IPS-NIHi7 (cell line): Measurements from ENCODE around the gene MPPED2.

Experiments used
- DNase-seq: peaks from one replicate; pipeline ENCODE4 v3.0.0; 2012; ENCODE audit warnings: mixed read lengths; ENCODE audit errors: extremely low spot score

MPPED2 gene, protein sequence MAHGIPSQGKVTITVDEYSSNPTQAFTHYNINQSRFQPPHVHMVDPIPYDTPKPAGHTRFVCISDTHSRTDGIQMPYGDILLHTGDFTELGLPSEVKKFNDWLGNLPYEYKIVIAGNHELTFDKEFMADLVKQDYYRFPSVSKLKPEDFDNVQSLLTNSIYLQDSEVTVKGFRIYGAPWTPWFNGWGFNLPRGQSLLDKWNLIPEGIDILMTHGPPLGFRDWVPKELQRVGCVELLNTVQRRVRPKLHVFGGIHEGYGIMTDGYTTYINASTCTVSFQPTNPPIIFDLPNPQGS

DNA sequence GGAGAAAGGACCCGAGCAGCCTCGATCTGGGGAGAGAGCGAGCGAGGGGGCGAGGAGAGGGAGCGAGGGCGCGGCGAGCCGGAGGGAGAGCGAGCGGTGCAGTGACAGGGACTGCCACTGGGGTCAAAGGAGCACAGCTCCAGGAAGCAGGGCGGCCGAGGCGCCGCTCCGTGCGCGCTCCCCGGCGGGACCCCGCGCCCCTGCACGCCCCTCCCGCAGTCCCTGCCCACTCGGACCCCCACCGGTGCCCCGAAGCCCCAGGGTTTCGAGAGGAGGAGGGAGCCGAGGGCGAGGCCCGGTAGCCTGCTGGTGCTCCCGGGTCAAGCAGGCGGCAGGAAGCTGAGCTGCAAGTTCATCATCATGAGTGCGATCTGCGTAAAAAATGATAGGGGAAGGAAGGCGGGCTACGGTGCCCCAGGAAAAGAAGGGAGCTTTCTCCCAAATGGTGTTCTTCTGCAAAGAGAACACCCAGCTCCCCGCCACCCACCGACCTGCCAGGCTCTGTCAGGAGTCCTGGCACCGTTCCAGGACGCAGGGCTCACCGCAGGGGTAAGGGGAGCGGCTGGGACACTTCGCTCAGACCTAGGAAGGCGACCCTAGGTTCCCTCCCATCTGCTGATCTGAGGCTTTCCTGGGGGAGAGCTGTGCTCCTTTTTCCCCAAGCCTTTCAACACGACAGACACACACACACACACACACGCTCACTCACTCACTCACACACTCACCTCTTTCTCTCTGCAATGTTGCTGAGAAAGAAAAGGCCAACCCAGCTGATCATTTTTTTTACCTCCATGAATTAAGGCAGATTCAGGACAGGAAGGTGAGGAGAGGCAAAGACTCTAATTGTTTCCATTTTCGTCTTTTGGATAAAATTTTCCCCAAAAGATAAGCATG is at the start of gene MPPED2:
Gene MPPED2 (minus strand): TSS at position 103 of the 894 bp plus-strand sequence. CDS start 5,980 bp downstream, outside the sequence.
- DNase-seq = peak; percentile 81

- peak; percentile 80 for DNase-seq
These were observed 49.3 kb upstream of the MPPED2 start for GRCh38 chr11:30635401-30635989.

- no peak for DNase-seq
These were observed 45.0 kb upstream of the MPPED2 start for GRCh38 chr11:30631148-30631547.

- DNase-seq = no peak
These were observed 33.6 kb upstream of the MPPED2 start for GRCh38 chr11:30619767-30620166.

DNA sequence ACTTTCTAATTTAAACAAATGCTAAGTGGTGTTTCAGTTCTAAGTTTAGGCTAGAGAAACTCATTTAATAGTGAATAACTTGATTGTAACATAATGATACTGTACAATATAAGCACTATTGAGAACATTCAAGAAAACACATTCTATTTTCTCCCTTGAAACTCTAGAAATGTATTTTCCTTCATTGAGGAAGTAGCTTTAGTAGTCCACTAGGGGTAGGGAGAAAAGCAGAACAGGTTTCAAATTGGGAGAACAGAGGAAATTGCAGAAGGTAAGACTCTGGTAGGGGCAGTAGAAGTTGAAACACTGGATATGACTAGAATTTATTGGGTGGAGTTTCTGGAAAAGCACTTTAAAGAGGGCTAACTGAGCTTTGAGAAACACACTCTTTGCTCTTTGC is 31.6 kb upstream of the MPPED2 start:
- no peak for DNase-seq

DNA sequence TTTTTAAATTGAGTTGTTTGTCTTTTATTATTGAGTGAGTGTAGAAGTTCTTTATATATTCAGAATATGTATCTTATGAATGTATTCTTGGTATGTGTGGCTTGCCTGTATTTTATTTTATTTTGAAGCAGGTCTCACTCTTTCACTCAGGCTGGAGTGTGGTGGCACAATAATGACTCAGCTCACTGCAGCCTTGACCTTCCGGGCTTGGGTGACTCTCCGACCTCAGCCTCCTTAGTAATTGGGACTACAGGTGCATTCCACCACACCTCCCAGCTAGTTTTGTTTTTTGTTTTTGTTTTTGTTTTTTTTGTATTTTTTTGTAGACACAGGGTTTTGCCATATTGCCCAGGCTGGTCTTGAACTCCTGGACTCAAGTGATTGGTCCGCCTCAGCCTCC is 24.5 kb upstream of the MPPED2 start:
- no peak for DNase-seq

GRCh38 chr11:30608534-30608933 is 22.4 kb upstream of the MPPED2 start:
- DNase-seq = peak; percentile 29

DNA sequence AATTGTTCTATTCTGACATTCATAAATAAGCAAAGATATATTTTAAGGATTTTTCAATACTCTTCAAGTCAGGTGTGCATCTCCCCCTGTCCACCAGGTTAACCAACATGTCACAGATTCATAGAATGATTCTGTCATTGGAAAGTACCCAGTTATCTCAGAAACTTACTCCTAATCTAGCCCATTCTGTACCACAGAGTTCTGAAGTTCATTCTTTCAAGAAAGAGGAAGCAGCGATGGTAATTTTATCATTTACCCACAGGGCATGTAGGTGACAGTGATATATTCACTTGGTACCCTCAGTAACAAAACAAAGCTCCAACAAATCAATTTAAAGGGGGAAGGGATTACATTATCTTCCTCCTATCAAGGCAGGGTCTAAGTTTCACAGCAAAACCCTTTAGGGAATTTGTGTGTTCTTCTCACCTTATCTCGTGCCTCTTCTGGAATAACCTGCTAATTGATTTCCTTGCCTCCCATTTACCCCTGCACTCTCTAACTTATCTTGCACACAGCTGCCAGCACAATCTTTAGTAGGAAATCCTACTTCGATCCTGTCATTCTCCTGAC is 19.0 kb upstream of the MPPED2 start:
- DNase-seq = no peak

DNA sequence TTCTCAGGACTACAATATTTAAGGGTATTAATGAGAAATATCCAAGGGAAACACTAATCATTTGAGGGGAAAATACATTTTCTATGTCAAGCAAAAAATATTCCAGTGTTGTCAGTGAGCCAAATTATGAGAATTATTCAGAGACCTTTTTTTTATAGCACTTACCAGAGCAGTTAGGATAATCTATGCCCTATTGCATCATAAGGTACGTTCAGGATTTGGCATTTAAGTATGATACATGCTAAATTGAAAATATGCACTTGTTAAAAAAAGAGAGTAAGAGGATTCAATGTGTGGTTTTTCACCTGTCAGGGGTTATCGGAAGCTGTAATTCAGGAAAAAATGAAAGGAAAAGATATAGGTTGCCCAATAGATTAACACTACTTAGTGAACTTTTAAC is 17.2 kb upstream of the MPPED2 start:
- no peak for DNase-seq

DNA sequence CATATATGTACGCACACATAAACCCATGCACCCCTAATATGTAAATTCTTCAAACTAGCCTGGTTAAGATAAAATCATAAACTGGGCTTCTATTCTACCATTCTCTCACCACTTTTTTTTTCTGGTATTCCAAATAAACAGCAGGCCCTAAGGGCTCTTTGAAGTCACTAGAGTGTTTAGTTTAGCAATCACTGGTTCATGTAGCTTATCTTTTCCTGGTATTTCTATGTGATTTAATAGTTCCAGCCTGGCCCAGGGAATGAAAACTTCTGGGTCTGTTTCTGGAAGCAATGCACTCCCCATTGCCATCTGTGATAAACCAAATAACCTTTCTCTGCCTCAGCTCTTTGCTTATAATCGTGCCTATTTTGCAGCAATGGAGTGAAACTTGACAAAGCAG is 10.7 kb upstream of the MPPED2 start:
- no peak for DNase-seq

GRCh38 chr11:30595934-30596333 is 9.8 kb upstream of the MPPED2 start:
- no peak for DNase-seq

GRCh38 chr11:30594646-30595411 is 8.7 kb upstream of the MPPED2 start:
- no peak for DNase-seq

- no peak for DNase-seq
These were observed 1.2 kb upstream of the MPPED2 start for GRCh38 chr11:30587269-30587812.

DNA sequence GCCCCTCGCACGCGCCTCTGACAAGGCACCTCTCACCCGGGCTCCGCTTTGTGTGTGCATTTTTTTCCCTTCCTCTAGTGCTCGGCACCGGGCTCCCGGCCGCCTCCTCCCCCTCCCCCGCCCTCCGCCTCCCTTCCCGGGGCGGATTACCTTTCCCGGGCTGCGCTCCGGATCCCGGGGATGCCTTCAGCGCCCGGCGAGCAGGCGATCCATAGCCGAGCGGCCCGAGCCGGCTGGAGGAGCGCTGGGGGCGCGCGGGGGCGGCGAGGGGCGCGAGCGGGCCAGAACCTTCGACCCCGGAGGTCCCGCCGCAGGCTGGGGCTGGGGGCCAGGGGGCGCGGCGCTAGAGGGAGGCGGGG is 282 bp downstream of the MPPED2 start:
- DNase-seq = no peak

- peak; percentile 49 for DNase-seq
These were observed 845 bp downstream of the MPPED2 start for GRCh38 chr11:30585125-30585891.

- DNase-seq = peak; percentile 41
These were observed 2.5 kb downstream of the MPPED2 start for GRCh38 chr11:30583476-30584280.

GRCh38 chr11:30582726-30583125 is 3.4 kb downstream of the MPPED2 start:
- DNase-seq = no peak

GRCh38 chr11:30581675-30582074 is 4.5 kb downstream of the MPPED2 start:
- no peak for DNase-seq

DNA sequence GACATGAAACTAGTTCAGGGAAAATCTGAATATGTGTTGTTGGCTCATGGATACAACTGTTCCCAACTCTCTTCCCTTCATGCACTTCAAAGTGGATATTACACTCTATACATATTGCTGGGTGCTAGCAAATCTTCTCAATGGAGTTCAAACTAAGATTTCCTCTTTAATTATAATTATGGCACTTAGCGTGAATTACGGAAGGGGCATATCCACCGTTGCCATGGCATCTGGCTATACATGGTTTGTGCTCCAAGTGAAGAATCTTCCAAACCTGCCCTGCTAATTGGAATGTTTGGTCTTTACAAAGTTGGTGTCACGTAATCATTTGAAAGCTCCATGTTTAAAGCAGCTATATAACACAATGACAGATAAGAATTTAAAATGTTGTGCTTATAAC is 5.6 kb downstream of the MPPED2 start:
- DNase-seq = no peak
